Amniotic epithelial cell (primary cell): ENCODE measurements around the gene SNTA1.
"Not testable (repeated sequence)": the region's sequence is repeated elsewhere in the genome, so short reads cannot be mapped to it uniquely, and the experiment has no call there.

Experiments used
- DNase-seq: peaks from one replicate; pipeline ENCODE4 v3.0.0-alpha.2; 2010; ENCODE audit warnings: low read depth

SNTA1 gene

GRCh38 chr20:33431797-33432381, 11.7 kb downstream of the SNTA1 start:
- no peak for DNase-seq

- DNase-seq = not testable (repeated sequence)
Measured at GRCh38 chr20:33423875-33424274, 19.7 kb downstream of the SNTA1 start.

- DNase-seq = peak; percentile 73
Measured at GRCh38 chr20:33423141-33423834, 20.3 kb downstream of the SNTA1 start.

- DNase-seq = peak; percentile 69
Measured at GRCh38 chr20:33419140-33419974, 24.2 kb downstream of the SNTA1 start.

- no peak for DNase-seq
Measured at GRCh38 chr20:33418033-33418432, 25.5 kb downstream of the SNTA1 start.

- DNase-seq = peak; percentile 25
Measured at GRCh38 chr20:33415948-33416347, 27.6 kb downstream of the SNTA1 start.

GRCh38 chr20:33412484-33412838, 31.1 kb downstream of the SNTA1 start:
- DNase-seq = no peak

GRCh38 chr20:33411711-33412483, 31.7 kb downstream of the SNTA1 start:
- DNase-seq = no peak

- DNase-seq = no peak
Measured at GRCh38 chr20:33411242-33411641, 32.3 kb downstream of the SNTA1 start.

GRCh38 chr20:33410081-33410742, 33.4 kb downstream of the SNTA1 start:
- no peak for DNase-seq

GRCh38 chr20:33408716-33409654, 34.6 kb downstream of the SNTA1 start:
- no peak for DNase-seq

- no peak for DNase-seq
Measured at GRCh38 chr20:33408313-33408712, 35.2 kb downstream of the SNTA1 start.

- DNase-seq = no peak
Measured at GRCh38 chr20:33407796-33408195, 35.8 kb downstream of the SNTA1 start.

- no peak for DNase-seq
Measured at GRCh38 chr20:33407251-33407650, 36.3 kb downstream of the SNTA1 start.

GRCh38 chr20:33404281-33404680, 39.3 kb downstream of the SNTA1 start:
- no peak for DNase-seq

GRCh38 chr20:33401921-33402369, 41.6 kb downstream of the SNTA1 start:
- DNase-seq = no peak

- peak; percentile 90 for DNase-seq
Measured at GRCh38 chr20:33401184-33401920, 42.2 kb downstream of the SNTA1 start, which contains the start of gene CDK5RAP1. Gene CDK5RAP1, minus strand, starts transcription at chr20:33401519. Its CDS starts 4,455 bp downstream, at chr20:33397064.

GRCh38 chr20:33400812-33401183, 42.8 kb downstream of the SNTA1 start:
- no peak for DNase-seq

- DNase-seq = peak; percentile 76
Measured at GRCh38 chr20:33399924-33400323, 43.6 kb downstream of the SNTA1 start.

GRCh38 chr20:33394718-33395117, 48.8 kb downstream of the SNTA1 start:
- DNase-seq = no peak
